HUES6 (cell line): ENCODE results near the gene TIMM10.
A peak's percentile ranks its signal among the peaks of the same experiment; 100 is the strongest.

Experiments used
- H3K27ac ChIP-seq: 2 replicates; pipeline ENCODE4 v1.7.0; 2013; ENCODE audit warnings: low read depth, mild to moderate bottlenecking, low read length, inconsistent platforms
- H3K27me3 ChIP-seq: 2 replicates; pipeline ENCODE4 v1.6.1; 2013; ENCODE audit warnings: low read length; ENCODE audit not compliant: control insufficient read depth, insufficient read depth
- H3K36me3 ChIP-seq: 2 replicates; pipeline ENCODE4 v1.6.1; 2013; ENCODE audit warnings: low read length; ENCODE audit not compliant: control insufficient read depth, insufficient read depth
- H3K4me1 ChIP-seq: 2 replicates; pipeline ENCODE4 v1.6.1; 2013; ENCODE audit warnings: low read length; ENCODE audit not compliant: control insufficient read depth, insufficient read depth
- H3K4me3 ChIP-seq: 2 replicates; pipeline ENCODE4 v1.5.1; 2013; ENCODE audit warnings: low read depth, low read length
- H3K9ac ChIP-seq: one replicate; pipeline ENCODE4 v1.6.1; 2013; ENCODE audit warnings: mild to moderate bottlenecking, low read length
- H3K9me3 ChIP-seq: 2 replicates; pipeline ENCODE4 v1.6.1; 2013; ENCODE audit warnings: low read depth, low read length; ENCODE audit not compliant: control insufficient read depth, insufficient read depth

TIMM10 gene

DNA sequence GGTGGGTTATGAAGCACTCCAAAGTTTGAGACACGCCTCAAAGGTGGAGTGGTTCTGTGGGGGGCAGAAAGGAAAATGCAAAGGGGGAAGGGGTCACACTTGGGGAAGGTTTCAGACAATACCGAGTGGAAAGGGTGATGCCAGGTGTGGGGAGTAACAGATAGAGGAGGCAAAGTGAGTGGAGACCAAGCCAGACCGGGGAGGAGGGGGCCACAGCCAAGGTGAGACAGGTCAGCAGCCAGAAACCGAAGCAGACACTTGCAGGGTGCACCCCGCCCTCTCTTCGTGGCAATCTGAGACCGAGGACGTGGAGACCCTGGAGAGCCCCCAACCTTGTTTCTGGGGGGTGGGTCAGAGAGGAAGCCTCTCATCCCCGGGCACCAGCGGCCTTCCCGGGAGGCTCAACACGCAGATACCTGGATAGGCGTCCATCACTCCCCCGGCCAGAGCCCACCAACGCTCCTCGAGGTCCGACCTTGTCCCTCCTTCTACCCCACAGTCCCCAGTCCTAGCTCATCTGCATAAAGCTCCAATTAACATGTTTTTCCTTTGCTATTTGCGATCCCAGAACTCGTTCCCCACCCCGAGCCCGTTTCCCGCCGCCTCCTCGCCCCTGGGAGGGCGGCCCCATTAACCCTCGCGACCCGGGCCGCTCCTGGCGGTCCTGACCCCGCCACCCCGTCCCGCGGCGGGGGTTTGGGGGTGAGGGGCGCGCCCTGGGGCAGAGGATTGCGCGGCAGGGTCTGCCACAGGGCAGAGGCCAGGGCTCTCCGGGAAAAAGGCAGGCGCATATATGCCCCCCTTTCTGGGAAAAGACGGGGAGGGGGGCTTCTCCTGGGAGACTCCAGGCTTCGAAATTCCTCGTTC lies 48.4 kb downstream of the TIMM10 start:
- H3K27ac ChIP-seq, result no peak overlapping the region
- H3K9me3 ChIP-seq, result no peaks in the 10 kb centered on the region
- H3K27me3 ChIP-seq, result peaks cover 49% of the 10 kb centered on the region
- H3K9ac ChIP-seq, result peak overlapping the region; percentile 40
- peak overlapping the region; percentile 76 for H3K4me3 ChIP-seq
- H3K4me1 ChIP-seq, result peaks cover 24% of the 10 kb centered on the region
- H3K36me3 ChIP-seq, result peaks cover 14% of the 10 kb centered on the region

DNA sequence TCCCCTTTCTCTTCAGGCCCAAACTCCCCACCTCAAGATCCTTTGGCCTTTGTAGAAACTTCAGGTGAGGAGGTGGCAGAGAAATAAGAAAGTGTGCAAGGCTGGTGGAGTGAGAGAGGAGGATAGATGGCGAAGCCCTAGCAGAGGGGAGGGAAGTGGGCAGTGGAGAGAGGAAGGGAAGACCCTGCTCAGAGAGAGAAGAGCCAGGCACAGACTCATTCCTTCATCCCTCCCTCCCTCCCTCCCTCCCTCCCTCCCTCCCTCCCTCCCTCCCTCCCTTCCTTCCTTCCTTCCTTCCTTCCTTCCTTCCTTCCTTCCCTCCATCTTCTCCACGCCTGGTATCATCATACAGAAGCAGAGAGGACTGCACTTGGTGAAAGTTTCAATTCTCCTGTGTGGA lies 49.2 kb downstream of the TIMM10 start:
- Histone ChIP-seq H3K27ac (no peak overlapping the region), H3K36me3 (peaks cover 14% of the 10 kb centered on the region), H3K9ac (no peak overlapping the region), H3K4me3 (no peak overlapping the region), H3K4me1 (peaks cover 29% of the 10 kb centered on the region), H3K9me3 (no peaks in the 10 kb centered on the region), H3K27me3 (peaks cover 58% of the 10 kb centered on the region)

DNA sequence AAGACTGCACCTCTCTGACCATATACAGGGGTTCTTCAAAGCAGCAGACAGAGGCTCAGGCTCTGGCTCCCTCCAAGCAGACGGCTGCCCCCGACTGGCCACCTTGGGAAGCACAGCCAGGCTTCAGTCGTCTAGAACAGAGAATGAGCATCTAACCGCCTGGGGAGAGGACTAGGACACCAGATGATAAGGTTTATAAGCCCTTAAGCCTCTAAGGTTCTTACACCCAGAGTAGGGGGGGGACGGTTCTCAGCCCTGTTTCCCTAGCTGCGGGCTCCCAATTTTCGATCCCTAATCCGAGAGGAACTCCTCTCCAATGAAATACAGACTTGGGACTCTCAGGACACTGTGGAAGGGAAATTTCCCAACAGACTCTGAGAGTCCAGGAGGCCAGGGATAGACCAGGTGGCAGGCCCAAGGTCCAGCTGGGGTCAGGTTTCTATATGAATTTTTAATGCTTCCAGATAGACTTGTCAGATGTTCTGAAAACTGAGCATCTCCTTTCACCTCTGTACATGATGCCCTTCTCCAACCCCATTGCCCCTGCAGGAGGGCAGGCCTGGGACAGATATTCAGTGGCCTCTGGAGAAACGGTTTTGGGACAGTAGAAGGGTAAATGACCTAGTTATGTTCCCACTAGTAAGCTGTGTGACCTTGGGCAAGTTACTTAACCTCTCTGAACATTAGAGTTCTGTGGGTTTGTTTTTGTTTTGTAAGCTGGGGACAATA lies 50.0 kb downstream of the TIMM10 start:
- peaks cover 34% of the 10 kb centered on the region for H3K4me1 ChIP-seq
- no peak overlapping the region for H3K9ac ChIP-seq
- H3K27me3 ChIP-seq, result peaks cover 65% of the 10 kb centered on the region
- no peaks in the 10 kb centered on the region for H3K9me3 ChIP-seq
- H3K4me3 ChIP-seq, result no peak overlapping the region
- no peak overlapping the region for H3K27ac ChIP-seq
- H3K36me3 ChIP-seq, result peaks cover 10% of the 10 kb centered on the region; the same call in 1 of the 2 replicates

DNA sequence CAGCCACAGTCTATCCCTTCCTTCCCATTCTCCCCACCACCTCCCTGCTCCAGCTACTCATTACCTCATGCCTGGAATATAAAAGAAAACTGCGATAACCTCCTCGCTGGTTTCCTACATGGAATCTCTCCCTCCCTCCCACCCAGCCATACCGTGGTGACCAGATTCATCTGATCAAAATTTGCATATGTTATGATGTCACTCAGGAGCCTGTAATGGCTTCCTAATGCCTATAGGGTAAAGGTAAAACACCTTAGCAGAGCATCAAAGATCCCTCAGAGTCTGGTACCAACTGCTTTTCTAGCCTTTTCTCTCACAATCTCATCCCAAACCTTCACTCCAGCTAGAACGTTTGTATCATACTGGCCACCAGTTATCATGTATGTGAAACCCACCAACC lies 50.6 kb downstream of the TIMM10 start:
- Histone ChIP-seq H3K4me1 (peaks cover 34% of the 10 kb centered on the region), H3K4me3 (no peak overlapping the region), H3K27me3 (peaks cover 72% of the 10 kb centered on the region), H3K9me3 (no peaks in the 10 kb centered on the region), H3K9ac (no peak overlapping the region), H3K36me3 (peaks cover 3% of the 10 kb centered on the region; the same call in 1 of the 2 replicates), H3K27ac (no peak overlapping the region)

DNA sequence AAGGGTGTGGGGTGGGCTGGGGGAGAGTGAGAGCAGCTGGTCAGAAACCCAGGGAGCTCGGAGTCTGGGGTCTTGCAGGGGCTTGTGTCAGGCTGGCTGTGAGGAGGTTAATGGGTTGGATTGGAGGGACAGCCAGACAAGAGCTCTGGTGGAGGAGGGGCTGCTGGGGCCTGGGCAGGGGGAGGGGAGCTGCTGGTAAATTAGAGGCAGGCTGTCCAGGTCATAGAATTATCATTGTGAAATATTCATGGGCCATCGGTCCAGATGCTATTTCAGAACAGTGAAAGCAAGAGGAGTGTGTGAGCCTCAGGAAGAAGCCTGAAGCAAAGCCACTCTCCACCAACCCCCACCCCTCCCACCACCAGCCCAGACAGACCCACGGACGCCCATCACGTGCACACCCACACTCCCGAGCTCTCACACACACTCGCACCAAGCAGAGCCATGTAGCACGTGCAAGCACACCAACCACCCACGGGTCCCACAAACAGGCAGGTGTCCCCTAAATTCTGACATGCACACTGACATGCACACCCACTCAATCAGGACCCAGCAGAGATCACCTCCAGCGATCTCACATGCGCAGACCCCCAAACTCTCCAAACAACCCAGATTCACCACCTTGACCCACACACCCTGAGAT lies 51.4 kb downstream of the TIMM10 start:
- no peaks in the 10 kb centered on the region for H3K9me3 ChIP-seq
- H3K4me3 ChIP-seq, result no peak overlapping the region
- H3K36me3 ChIP-seq, result no peaks in the 10 kb centered on the region
- no peak overlapping the region for H3K9ac ChIP-seq
- no peak overlapping the region for H3K27ac ChIP-seq
- H3K4me1 ChIP-seq, result peaks cover 39% of the 10 kb centered on the region
- H3K27me3 ChIP-seq, result peaks cover 79% of the 10 kb centered on the region
